SK-N-MC (cell line): ENCODE measurements around the gene ESYT3.

ENCODE experiments used
- DNase-seq: peaks from one replicate; pipeline ENCODE4 v3.0.0-alpha.2; 2011; ENCODE audit warnings: low read depth, low spot score
- H3K27ac ChIP-seq: fragments of 200-600 bp; sonication (generic); 2 replicates; pipeline ENCODE4 v1.5.1; 2016; ENCODE audit warnings: mixed run types
- H3K36me3 ChIP-seq: fragments of 200-600 bp; sonication (generic); 2 replicates; pipeline ENCODE4 v1.6.1; 2017; ENCODE audit warnings: antibody characterized with exemption, low read length, mixed read lengths; ENCODE audit not compliant: insufficient read depth
- H3K4me3 ChIP-seq: fragments of 200-600 bp; sonication (generic); 2 replicates; pipeline ENCODE4 v1.5.1; 2016
- H3K9ac ChIP-seq: fragments of 200-600 bp; sonication (generic); 2 replicates; pipeline ENCODE4 v1.8.0; 2017; ENCODE audit warnings: mixed run types, mixed read lengths; ENCODE audit not compliant: insufficient read length
- H3K9me3 ChIP-seq: fragments of 200-600 bp; sonication (generic); 2 replicates; pipeline ENCODE4 v1.6.1; 2017; ENCODE audit warnings: low read depth, mild to moderate bottlenecking, antibody characterized with exemption, low read length, moderate library complexity, mixed read lengths
- EZH2 ChIP-seq: fragments of 200-600 bp; sonication (generic); IDR thresholded peaks from one replicate; pipeline ENCODE4 v1.6.1; 2017; ENCODE audit warnings: antibody characterized with exemption
- FOXP2 ChIP-seq: optimal IDR thresholded peaks from 2 replicates; pipeline ENCODE3; 2011; ENCODE audit warnings: mild to moderate bottlenecking, moderate library complexity; ENCODE audit not compliant: insufficient read depth; ENCODE audit errors: extremely low read length, control extremely low read depth
- POLR2AphosphoS5 ChIP-seq: IDR thresholded peaks from 2 replicates; pipeline ENCODE4 v1.6.1; 2012; ENCODE audit warnings: mild to moderate bottlenecking, low read depth, low read length, borderline replicate concordance

Gene ESYT3

DNA sequence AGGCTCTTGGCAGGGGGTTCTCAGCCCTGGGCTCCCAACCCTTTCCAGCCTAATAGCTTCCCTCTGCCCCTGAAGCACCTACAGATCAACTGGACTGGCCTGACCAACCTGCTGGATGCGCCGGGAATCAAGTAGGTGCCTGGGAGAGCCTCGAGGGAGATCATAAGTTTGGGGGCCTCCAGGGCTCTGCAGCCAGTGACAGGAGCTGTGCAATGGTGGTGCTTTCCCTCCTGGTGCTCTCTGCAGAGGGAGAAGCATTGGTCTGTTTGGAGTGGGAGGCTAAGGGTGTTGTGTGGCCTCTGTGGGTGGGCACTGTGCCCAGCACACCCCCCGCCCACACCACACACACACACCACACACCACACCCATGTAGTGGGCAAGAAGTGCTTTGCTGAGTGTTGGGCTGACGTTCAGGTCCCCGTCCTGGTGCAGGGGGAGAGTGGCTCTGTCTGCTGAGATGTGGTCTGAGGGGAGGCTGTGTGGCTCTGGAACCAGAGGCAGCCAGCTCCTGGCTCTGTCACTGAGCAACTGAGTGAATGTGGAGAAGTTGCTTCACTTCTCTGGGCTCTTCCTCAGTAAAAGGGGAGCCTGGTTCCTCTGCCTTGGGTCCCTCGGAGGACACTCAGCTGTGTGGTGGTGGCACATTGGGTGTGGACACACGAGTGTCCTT is 26.3 kb downstream of the ESYT3 start:
- Histone ChIP-seq H3K9ac (no peak overlapping the region), H3K9me3 (no peaks in the 10 kb centered on the region), H3K36me3 (no peaks in the 10 kb centered on the region), H3K4me3 (no peak overlapping the region), H3K27ac (no peak overlapping the region)
- DNase-seq: no peak
- no peak for TF ChIP-seq EZH2

DNA sequence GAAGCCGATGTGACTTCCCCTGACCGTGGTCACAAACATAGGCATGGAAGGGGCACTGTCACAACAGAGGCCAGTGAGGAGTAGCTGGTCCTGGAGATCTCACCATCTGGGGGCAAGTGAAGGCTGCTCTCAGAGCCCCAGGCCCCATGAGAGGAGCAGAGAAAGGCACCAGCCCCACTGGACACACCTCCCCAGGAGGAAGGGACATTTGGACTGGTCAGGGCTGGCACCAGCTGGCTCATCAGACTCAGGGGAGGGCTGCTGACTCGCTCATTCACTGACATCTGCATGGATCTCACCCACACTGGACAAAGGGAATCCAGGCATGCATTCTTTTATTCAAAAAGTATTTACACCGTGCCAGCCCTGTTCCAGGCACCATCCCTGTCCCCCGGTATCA is 26.8 kb downstream of the ESYT3 start:
- Histone ChIP-seq H3K9ac (no peak overlapping the region), H3K9me3 (no peaks in the 10 kb centered on the region), H3K27ac (no peak overlapping the region), H3K4me3 (no peak overlapping the region), H3K36me3 (no peaks in the 10 kb centered on the region)
- TF ChIP-seq POLR2AphosphoS5 (no peak), FOXP2 (no peak), EZH2 (no peak)
- DNase-seq: no peak

DNA sequence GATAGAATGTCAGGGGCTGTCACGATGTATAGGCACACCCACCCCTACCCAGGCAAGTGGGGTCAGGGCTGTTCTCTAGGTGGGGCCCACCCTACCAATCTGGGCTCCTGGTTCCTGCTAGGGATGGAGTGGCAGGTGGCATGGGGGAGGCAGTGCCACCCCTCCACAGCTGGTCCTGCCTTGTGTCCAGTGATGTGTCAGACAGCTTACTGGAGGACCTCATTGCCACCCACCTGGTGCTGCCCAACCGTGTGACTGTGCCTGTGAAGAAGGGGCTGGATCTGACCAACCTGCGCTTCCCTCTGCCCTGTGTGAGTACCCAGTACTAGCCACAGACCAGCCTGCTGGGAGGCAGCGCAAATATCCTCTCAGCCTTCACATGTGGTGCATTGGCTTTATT is 27.5 kb downstream of the ESYT3 start:
- DNase-seq: no peak
- TF ChIP-seq FOXP2 (no peak), EZH2 (no peak), POLR2AphosphoS5 (no peak)
- no peak overlapping the region for H3K4me3 ChIP-seq
- no peak overlapping the region for H3K27ac ChIP-seq
- no peaks in the 10 kb centered on the region for H3K36me3 ChIP-seq
- H3K9me3 ChIP-seq: no peaks in the 10 kb centered on the region
- no peak overlapping the region for H3K9ac ChIP-seq

DNA sequence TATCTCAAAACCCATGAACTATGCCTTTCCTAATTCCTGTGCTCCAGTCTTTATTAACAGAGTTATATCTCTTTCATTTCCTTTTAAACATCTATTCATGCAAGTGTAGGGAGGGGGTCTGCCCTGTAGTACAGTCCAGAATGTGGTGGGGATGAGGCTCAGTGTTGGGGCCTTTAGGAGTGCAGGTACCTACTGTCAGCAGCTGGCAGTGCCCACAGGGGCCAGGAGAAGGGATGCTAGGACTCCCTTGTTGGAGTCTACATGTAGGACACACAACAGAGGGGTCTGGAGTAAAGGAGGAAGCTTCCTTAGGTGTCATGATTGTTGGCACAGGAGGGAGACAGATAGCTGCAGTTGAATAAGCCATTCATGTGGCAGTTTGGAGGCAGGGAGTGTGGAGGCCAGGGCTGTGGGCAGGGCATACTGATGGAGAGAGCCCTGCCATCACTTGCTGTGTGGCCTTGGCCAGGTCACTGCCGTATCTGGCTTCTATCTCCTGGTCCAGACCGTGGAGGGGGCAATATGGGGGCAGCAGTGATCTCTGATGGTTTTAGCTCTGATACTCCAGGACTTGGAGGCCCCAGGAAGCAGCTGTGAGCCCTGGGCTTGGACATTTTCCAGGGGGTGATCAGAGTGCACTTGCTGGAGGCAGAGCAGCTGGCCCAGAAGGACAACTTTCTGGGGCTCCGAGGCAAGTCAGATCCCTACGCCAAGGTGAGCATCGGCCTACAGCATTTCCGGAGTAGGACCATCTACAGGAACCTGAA is 29.5 kb downstream of the ESYT3 start:
- DNase-seq: no peak
- no peak overlapping the region for H3K9ac ChIP-seq
- H3K36me3 ChIP-seq: no peaks in the 10 kb centered on the region

DNA sequence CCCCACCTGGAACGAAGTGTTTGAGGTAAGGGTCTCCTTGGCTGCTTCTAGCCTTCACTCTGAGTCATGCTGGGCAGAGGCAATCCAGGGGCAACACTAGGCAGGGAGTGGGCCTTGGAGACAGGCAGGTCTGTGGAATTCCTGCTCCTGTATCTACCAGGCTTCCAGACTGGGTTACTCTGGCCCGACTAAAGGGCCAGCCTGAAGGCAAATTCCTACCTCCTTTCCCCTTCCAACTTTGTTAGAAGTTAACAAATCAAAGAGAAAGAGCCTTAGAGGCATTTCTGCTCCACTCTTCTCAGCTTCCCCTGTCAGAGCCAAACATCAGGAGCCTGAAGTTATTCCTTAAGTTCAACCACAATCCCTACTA is 30.1 kb downstream of the ESYT3 start:
- H3K36me3 ChIP-seq: no peaks in the 10 kb centered on the region
- no peak overlapping the region for H3K4me3 ChIP-seq
- H3K9me3 ChIP-seq: no peaks in the 10 kb centered on the region
- H3K27ac ChIP-seq: no peak overlapping the region
- no peak for DNase-seq
- TF ChIP-seq POLR2AphosphoS5 (no peak), EZH2 (no peak), FOXP2 (no peak)
- no peak overlapping the region for H3K9ac ChIP-seq

More for the DNA sequence above, 29.5 kb downstream of the ESYT3 start:
- Histone ChIP-seq H3K9me3 (no peaks in the 10 kb centered on the region), H3K27ac (no peak overlapping the region), H3K4me3 (no peak overlapping the region)
- TF ChIP-seq EZH2: no peak
- no peak for TF ChIP-seq FOXP2
- no peak for TF ChIP-seq POLR2AphosphoS5

DNA sequence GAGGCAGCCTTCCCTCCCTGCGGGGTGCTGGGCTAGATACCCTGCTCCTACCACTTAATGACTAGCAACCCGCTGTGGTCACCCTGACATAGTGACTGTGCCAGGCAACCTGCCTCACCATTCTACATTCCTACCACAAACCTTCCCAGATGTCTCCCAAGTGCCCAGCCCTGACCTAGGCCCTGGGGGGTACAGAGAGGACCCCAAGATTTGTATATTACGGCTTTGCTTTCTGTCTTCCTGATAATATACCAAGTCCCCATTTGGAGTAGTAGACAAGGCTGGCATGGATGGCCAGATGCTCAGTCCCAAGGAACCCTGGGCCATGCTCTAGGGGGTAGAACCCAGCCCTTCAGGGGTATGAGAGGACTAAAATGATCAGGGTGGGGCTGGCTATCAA is 31.0 kb downstream of the ESYT3 start:
- Histone ChIP-seq H3K9ac (no peak overlapping the region), H3K4me3 (no peak overlapping the region), H3K9me3 (no peaks in the 10 kb centered on the region), H3K27ac (no peak overlapping the region), H3K36me3 (no peaks in the 10 kb centered on the region)
- no peak for DNase-seq
- TF ChIP-seq EZH2: no peak
- no peak for TF ChIP-seq FOXP2
- TF ChIP-seq POLR2AphosphoS5: no peak

DNA sequence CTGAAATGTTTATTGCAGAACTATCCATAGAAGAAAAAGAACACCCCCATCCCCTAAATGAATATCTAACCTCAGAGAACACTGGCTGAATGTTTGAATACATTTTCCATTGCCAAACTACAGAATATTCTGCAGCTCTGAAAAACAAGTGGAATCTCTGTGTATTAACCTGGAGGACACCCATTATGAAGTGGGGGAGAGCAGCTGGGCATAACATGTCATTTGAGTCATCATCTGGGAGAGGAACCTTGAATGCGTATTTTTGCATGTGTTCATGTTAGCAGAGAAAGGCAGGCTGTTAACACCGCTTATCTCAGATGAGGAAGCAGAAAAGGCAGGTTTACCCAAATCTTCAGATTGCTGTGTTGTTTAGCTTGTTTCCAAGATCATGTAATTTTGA is 31.5 kb downstream of the ESYT3 start:
- H3K4me3 ChIP-seq: no peak overlapping the region
- H3K36me3 ChIP-seq: no peaks in the 10 kb centered on the region
- no peak for TF ChIP-seq POLR2AphosphoS5
- TF ChIP-seq EZH2: no peak
- TF ChIP-seq FOXP2: no peak
- H3K27ac ChIP-seq: no peak overlapping the region
- no peak for DNase-seq
- H3K9ac ChIP-seq: no peak overlapping the region
- H3K9me3 ChIP-seq: no peaks in the 10 kb centered on the region

DNA sequence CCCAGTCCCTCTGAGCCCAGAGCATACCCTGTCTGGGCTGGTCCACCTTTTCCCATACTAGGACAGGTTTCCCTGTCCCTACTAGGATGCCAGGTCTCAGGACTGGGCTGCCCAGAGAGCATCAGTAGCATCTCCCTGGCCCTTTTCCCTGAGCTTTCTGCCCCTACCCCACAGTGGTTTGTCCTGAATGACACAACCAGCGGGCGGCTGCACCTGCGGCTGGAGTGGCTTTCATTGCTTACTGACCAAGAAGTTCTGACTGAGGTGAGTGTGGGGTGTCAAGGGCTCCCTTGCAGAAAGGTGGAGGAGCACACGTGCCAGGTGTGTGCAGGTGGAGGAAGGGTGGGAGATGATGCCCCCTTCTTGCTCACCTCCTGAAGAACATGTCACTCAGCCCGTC is 33.5 kb downstream of the ESYT3 start:
- DNase-seq: no peak
- Histone ChIP-seq H3K9me3 (no peaks in the 10 kb centered on the region), H3K36me3 (no peaks in the 10 kb centered on the region), H3K4me3 (no peak overlapping the region), H3K27ac (no peak overlapping the region), H3K9ac (no peak overlapping the region)
- TF ChIP-seq EZH2 (no peak), POLR2AphosphoS5 (no peak), FOXP2 (no peak)

DNA sequence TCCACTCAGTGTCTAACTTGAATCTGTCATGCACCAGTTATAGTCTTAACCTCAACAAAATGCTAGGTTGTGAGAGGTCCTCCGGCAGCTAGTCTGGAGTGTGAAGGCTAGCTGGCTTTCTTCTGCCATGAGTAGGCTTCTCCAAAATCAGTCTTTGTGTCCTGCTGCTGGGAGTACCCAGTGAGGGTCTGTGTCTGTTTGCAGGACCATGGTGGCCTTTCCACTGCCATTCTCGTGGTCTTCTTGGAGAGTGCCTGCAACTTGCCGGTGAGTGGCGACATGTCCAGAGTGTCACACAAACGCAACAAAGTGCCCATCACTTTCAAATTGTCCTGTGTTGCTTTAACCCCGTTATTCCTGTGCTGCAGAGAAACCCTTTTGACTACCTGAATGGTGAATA is 34.0 kb downstream of the ESYT3 start:
- Histone ChIP-seq H3K9me3 (no peaks in the 10 kb centered on the region), H3K9ac (no peak overlapping the region), H3K36me3 (no peaks in the 10 kb centered on the region), H3K4me3 (no peak overlapping the region), H3K27ac (no peak overlapping the region)
- no peak for DNase-seq
- TF ChIP-seq POLR2AphosphoS5 (no peak), EZH2 (no peak), FOXP2 (no peak)
